ENCODE measurements around the gene RPS6KL1. TPM values are rescaled to one million over a fixed set of nuclear protein-coding genes. Genes with fewer than 3 reads are reported as not detected.

RPS6KL1 gene
- total RNA-seq, 1 experiment from 2014 or later = 18.8 TPM

DNA sequence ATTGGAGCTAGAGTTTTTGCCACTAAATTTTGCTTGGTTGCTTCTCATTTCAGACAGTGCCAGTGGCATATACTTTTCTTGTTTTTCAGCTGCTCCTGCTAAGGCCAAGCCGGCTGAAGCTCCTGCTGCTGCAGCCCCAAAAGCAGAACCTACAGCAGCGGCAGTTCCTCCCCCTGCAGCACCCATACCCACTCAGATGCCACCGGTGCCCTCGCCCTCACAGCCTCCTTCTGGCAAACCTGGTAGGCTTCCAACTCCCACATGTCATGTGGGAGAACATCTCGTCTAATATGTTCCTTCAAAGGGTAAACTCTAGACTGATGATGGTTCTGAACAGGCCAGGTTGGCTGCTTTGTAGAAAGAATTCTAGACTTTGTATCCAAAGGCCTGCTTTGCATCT is 30.3 kb downstream of the RPS6KL1 start:
- H3K79me1 ChIP-seq (ENCODE audit: insufficient read depth, low read depth, low read length, poor library complexity, severe bottlenecking) = peaks cover 8% of the 10 kb centered on the region
- no peak overlapping the region for H2BK20ac ChIP-seq (ENCODE audit: low read depth, low read length, poor library complexity, severe bottlenecking)
- no peak for DNase-seq
- H3K4me1 ChIP-seq (ENCODE audit: insufficient read depth, low read length) = no peaks in the 10 kb centered on the region; the same call in 1 of the 2 replicates
- no peak overlapping the region for H4K5ac ChIP-seq (ENCODE audit: insufficient read length, low read depth, low read length)
- H2BK120ac ChIP-seq (ENCODE audit: low read depth, low read length, poor library complexity, severe bottlenecking) = no peak overlapping the region
- no peak overlapping the region for H3K27ac ChIP-seq (ENCODE audit: insufficient read length, low read depth, low read length)
- no peaks in the 10 kb centered on the region for H3K23me2 ChIP-seq (ENCODE audit: insufficient read length, low read depth, low read length, poor library complexity, severe bottlenecking)
- Mint-ChIP-seq H3K4me3 (no peak overlapping the region), H3K36me3 (ENCODE audit: insufficient read depth in 1 of 3, low read depth in 3 of 3) (peaks cover 59 to 91% (median 86%) of the 10 kb centered on the region in 3 experiments), H3K27ac (no peak overlapping the region; a peak in 1 of 7 replicates), H3K4me1 (peaks cover 12 to 13% of the 10 kb centered on the region in 2 experiments), H3K9me3 (no peaks in the 10 kb centered on the region), H3K27me3 (ENCODE audit: low read depth) (no peaks in the 10 kb centered on the region)
- H3K9me3 ChIP-seq (ENCODE audit: control insufficient read depth, low read depth, low read length) = no peaks in the 10 kb centered on the region
- H2AK5ac ChIP-seq (ENCODE audit: insufficient read length, low read length) = no peak overlapping the region
- H3K79me2 ChIP-seq (ENCODE audit: insufficient read depth, low read length) = peaks cover 3% of the 10 kb centered on the region; the same call in 1 of the 2 replicates
- no peaks in the 10 kb centered on the region for H3K27me3 ChIP-seq (ENCODE audit: insufficient read depth, low read length)
- H2AFZ ChIP-seq (ENCODE audit: low read length) = no peak overlapping the region
- no peak overlapping the region for H4K91ac ChIP-seq (ENCODE audit: insufficient read length, low read depth, low read length)
- no peak overlapping the region for H3K18ac ChIP-seq (ENCODE audit: insufficient read length, low read depth, low read length)
- H4K8ac ChIP-seq (replicated peaks; ENCODE audit: insufficient read length, low read depth, low read length) = no peak overlapping the region
- no peak overlapping the region for H3K23ac ChIP-seq (ENCODE audit: insufficient read length, low read depth, low read length)
- no peak overlapping the region for H2BK12ac ChIP-seq (ENCODE audit: insufficient read length, low read depth, low read length)
- H2BK5ac ChIP-seq (ENCODE audit: insufficient read length, low read length) = no peak overlapping the region
- no peaks in the 10 kb centered on the region for H4K20me1 ChIP-seq (ENCODE audit: control insufficient read depth, insufficient read depth, insufficient read length)
- H3K9ac ChIP-seq (ENCODE audit: extremely low read depth, insufficient read length, low read length) = no peak overlapping the region
- no peak overlapping the region for H2BK15ac ChIP-seq (ENCODE audit: low read depth, low read length)
- no peak overlapping the region for H3K4ac ChIP-seq (ENCODE audit: low read depth, low read length)
- TF ChIP-seq, protein P1, sequence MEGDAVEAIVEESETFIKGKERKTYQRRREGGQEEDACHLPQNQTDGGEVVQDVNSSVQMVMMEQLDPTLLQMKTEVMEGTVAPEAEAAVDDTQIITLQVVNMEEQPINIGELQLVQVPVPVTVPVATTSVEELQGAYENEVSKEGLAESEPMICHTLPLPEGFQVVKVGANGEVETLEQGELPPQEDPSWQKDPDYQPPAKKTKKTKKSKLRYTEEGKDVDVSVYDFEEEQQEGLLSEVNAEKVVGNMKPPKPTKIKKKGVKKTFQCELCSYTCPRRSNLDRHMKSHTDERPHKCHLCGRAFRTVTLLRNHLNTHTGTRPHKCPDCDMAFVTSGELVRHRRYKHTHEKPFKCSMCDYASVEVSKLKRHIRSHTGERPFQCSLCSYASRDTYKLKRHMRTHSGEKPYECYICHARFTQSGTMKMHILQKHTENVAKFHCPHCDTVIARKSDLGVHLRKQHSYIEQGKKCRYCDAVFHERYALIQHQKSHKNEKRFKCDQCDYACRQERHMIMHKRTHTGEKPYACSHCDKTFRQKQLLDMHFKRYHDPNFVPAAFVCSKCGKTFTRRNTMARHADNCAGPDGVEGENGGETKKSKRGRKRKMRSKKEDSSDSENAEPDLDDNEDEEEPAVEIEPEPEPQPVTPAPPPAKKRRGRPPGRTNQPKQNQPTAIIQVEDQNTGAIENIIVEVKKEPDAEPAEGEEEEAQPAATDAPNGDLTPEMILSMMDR (conservative IDR thresholded peaks at IDR 0.05) = no peak
- WGBS (ENCODE audit: extremely low coverage, insufficient read length, low lambda C conversion rate) = no CpG with 5 or more reads among the region's 5 CpGs
- no peak overlapping the region for H3K4me2 ChIP-seq (ENCODE audit: insufficient read depth, insufficient read length, low read length)
- no peak overlapping the region for H3T11ph ChIP-seq (ENCODE audit: low read length)
- no peak overlapping the region for H3K56ac ChIP-seq (ENCODE audit: insufficient read length, low read depth, low read length)
- H3K14ac ChIP-seq (ENCODE audit: insufficient read depth, low read length) = no peak overlapping the region
